Mesendoderm (in vitro differentiated cells): Measurements from ENCODE around the gene ACOX3.

ENCODE experiments used
- DNase-seq: peaks from one replicate; pipeline ENCODE4 v3.0.0; 2013
- H2AK5ac ChIP-seq: 2 replicates; pipeline ENCODE4 v1.6.1; 2013; ENCODE audit warnings: low read length, inconsistent platforms
- H2BK120ac ChIP-seq: 2 replicates; pipeline ENCODE4 v1.6.1; 2013; ENCODE audit warnings: low read depth, mild to moderate bottlenecking, low read length, moderate library complexity, mixed read lengths
- H2BK15ac ChIP-seq: replicated peaks from 2 replicates; pipeline ENCODE4 v1.6.1; 2013; ENCODE audit warnings: low read depth, mild to moderate bottlenecking, moderate library complexity
- H2BK5ac ChIP-seq: 2 replicates; pipeline ENCODE4 v1.6.1; 2013; ENCODE audit warnings: low read length, inconsistent platforms
- H3K18ac ChIP-seq: 2 replicates; pipeline ENCODE4 v1.6.1; 2013; ENCODE audit warnings: mild to moderate bottlenecking, low read length, mixed read lengths
- H3K23ac ChIP-seq: one replicate; pipeline ENCODE4 v1.6.1; 2013; ENCODE audit warnings: low read length
- H3K27ac ChIP-seq: 2 replicates; pipeline ENCODE4 v1.5.1; 2013; ENCODE audit warnings: low read depth, mild to moderate bottlenecking, inconsistent platforms, low read length, moderate library complexity
- H3K27me3 ChIP-seq: 2 replicates; pipeline ENCODE4 v1.6.1; 2013; ENCODE audit warnings: low read length, control low read depth, mild to moderate bottlenecking, inconsistent platforms; ENCODE audit not compliant: insufficient read depth, poor library complexity
- H3K36me3 ChIP-seq: 2 replicates; pipeline ENCODE4 v1.6.1; 2013; ENCODE audit warnings: low read length, inconsistent platforms; ENCODE audit not compliant: control insufficient read depth, insufficient read depth
- H3K4ac ChIP-seq: one replicate; pipeline ENCODE4 v1.6.1; 2013; ENCODE audit warnings: low read depth, mild to moderate bottlenecking, low read length, moderate library complexity
- H3K4me1 ChIP-seq: 2 replicates; pipeline ENCODE4 v1.6.1; 2013; ENCODE audit warnings: low read depth, low read length, inconsistent platforms; ENCODE audit not compliant: control insufficient read depth
- H3K4me2 ChIP-seq: 2 replicates; pipeline ENCODE4 v1.6.1; 2013; ENCODE audit warnings: low read length
- H3K4me3 ChIP-seq: 2 replicates; pipeline ENCODE4 v1.5.1; 2013; ENCODE audit warnings: mild to moderate bottlenecking, low read length
- H3K56ac ChIP-seq: one replicate; pipeline ENCODE4 v1.6.1; 2013; ENCODE audit warnings: low read length
- H3K79me1 ChIP-seq: 2 replicates; pipeline ENCODE4 v1.6.1; 2013; ENCODE audit warnings: low read length, inconsistent platforms
- H3K79me2 ChIP-seq: 2 replicates; pipeline ENCODE4 v1.6.1; 2013; ENCODE audit warnings: mild to moderate bottlenecking, low read length; ENCODE audit not compliant: control insufficient read depth, insufficient read depth
- H3K9ac ChIP-seq: 2 replicates; pipeline ENCODE4 v1.6.1; 2013; ENCODE audit warnings: low read length, inconsistent platforms
- H4K5ac ChIP-seq: one replicate; pipeline ENCODE4 v1.6.1; 2013; ENCODE audit warnings: low read length
- H4K8ac ChIP-seq: one replicate; pipeline ENCODE4 v1.6.1; 2013; ENCODE audit warnings: low read depth, mild to moderate bottlenecking, control low read depth, low read length, moderate library complexity
- WGBS: extraction: QIAGEN DNeasy Blood & Tissue Kit; methylation state at CpG from one replicate; pipeline ENCODE4 v1.1.7; 2013; ENCODE audit warnings: low lambda C conversion rate, missing lambda C conversion rate; ENCODE audit not compliant: insufficient coverage; ENCODE audit errors: extremely low coverage; 5-methylcytosine and 5-hydroxymethylcytosine counted together

The ACOX3 gene

DNA sequence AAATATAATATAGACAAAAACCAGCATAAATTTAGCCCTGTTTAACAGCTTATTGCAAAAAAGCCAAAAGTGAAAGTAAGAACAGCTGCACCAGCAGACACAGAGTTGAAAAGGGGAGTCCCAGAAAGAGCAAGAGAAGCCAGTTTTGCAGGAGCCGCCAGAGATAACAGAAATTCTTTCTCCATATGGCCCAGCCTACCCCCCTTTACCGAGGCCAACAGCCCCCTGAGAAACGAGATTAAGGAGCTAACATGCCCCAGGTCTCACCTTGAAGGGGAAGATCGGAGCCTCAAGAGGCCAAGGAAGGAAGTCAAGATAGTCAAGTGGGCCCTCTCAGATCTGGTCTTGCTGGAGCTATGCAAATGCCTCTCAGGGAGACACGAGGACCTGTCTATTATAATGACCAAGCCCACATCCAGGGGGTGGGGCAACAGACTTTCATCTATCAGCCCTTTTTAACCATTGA, 4.8 kb downstream of the ACOX3 start:
- H3K4ac ChIP-seq, result no peak overlapping the region
- no peak overlapping the region for H4K8ac ChIP-seq
- no peak overlapping the region for H2AK5ac ChIP-seq
- H3K23ac ChIP-seq, result no peak overlapping the region
- H3K56ac ChIP-seq, result peak overlapping the region; percentile 93
- no peak overlapping the region for H3K18ac ChIP-seq
- no peak overlapping the region for H4K5ac ChIP-seq
- H3K4me3 ChIP-seq, result no peak overlapping the region
- no peak overlapping the region for H2BK5ac ChIP-seq
- no peaks in the 10 kb centered on the region for H3K36me3 ChIP-seq
- peaks cover 3% of the 10 kb centered on the region for H3K4me1 ChIP-seq
- H3K27me3 ChIP-seq, result no peaks in the 10 kb centered on the region
- H3K79me1 ChIP-seq, result no peaks in the 10 kb centered on the region
- H2BK15ac ChIP-seq, result no peak overlapping the region
- H3K4me2 ChIP-seq, result no peak overlapping the region
- H3K79me2 ChIP-seq, result no peaks in the 10 kb centered on the region
- no peak overlapping the region for H2BK120ac ChIP-seq
- H3K9ac ChIP-seq, result peak overlapping the region; percentile 37
- no CpG with 5 or more reads among the region's 5 CpGs for WGBS
- H3K27ac ChIP-seq, result peak overlapping the region; percentile 70
- DNase-seq, result peak; percentile 90

- H3K79me1 ChIP-seq, result no peaks in the 10 kb centered on the region
- no peak overlapping the region for H3K4ac ChIP-seq
- DNase-seq, result no peak
- no peak overlapping the region for H2BK120ac ChIP-seq
- no peak overlapping the region for H4K5ac ChIP-seq
- H3K9ac ChIP-seq, result no peak overlapping the region
- no peak overlapping the region for H2AK5ac ChIP-seq
- H3K36me3 ChIP-seq, result no peaks in the 10 kb centered on the region
- no peak overlapping the region for H2BK5ac ChIP-seq
- H3K27ac ChIP-seq, result no peak overlapping the region
- no peaks in the 10 kb centered on the region for H3K27me3 ChIP-seq
- H3K79me2 ChIP-seq, result no peaks in the 10 kb centered on the region
- no peak overlapping the region for H2BK15ac ChIP-seq
- WGBS, result no CpG with 5 or more reads among the region's 21 CpGs
- H3K4me1 ChIP-seq, result peaks cover 3% of the 10 kb centered on the region
- H3K4me2 ChIP-seq, result no peak overlapping the region
- no peak overlapping the region for H3K4me3 ChIP-seq
- no peak overlapping the region for H3K56ac ChIP-seq
- H3K23ac ChIP-seq, result no peak overlapping the region
- no peak overlapping the region for H3K18ac ChIP-seq
- H4K8ac ChIP-seq, result no peak overlapping the region
Measured at GRCh38 chr4:8434251-8435073, 6.1 kb downstream of the ACOX3 start.

- Histone ChIP-seq H3K18ac (peak overlapping the region; percentile 25), H3K4me3 (no peak overlapping the region), H3K27ac (no peak overlapping the region), H3K4me1 (peaks cover 6% of the 10 kb centered on the region), H3K56ac (no peak overlapping the region), H2BK120ac (no peak overlapping the region), H3K9ac (no peak overlapping the region), H3K4me2 (no peak overlapping the region), H2AK5ac (no peak overlapping the region), H4K5ac (no peak overlapping the region), H4K8ac (no peak overlapping the region), H3K36me3 (no peaks in the 10 kb centered on the region), H3K4ac (no peak overlapping the region), H2BK15ac (no peak overlapping the region), H3K27me3 (no peaks in the 10 kb centered on the region), H3K79me2 (no peaks in the 10 kb centered on the region), H3K23ac (no peak overlapping the region), H3K79me1 (no peaks in the 10 kb centered on the region), H2BK5ac (no peak overlapping the region)
- no CpG with 5 or more reads among the region's 5 CpGs for WGBS
- no peak for DNase-seq
Measured at GRCh38 chr4:8433136-8433535, 7.4 kb downstream of the ACOX3 start.

GRCh38 chr4:8431553-8431952, 9.0 kb downstream of the ACOX3 start:
- Histone ChIP-seq H2AK5ac (peak overlapping the region; percentile 1), H2BK5ac (peak overlapping the region; percentile 7), H4K5ac (no peak overlapping the region), H3K18ac (no peak overlapping the region), H3K27me3 (no peaks in the 10 kb centered on the region), H3K56ac (peak overlapping the region; percentile 73), H3K4ac (no peak overlapping the region), H3K36me3 (no peaks in the 10 kb centered on the region), H3K23ac (peak overlapping the region; percentile 4), H3K4me2 (no peak overlapping the region), H3K9ac (no peak overlapping the region), H2BK15ac (no peak overlapping the region), H3K27ac (no peak overlapping the region), H4K8ac (no peak overlapping the region), H3K4me3 (no peak overlapping the region), H2BK120ac (no peak overlapping the region), H3K4me1 (peaks cover 6% of the 10 kb centered on the region), H3K79me1 (no peaks in the 10 kb centered on the region), H3K79me2 (no peaks in the 10 kb centered on the region)
- DNase-seq, result no peak
- no CpG with 5 or more reads among the region's 5 CpGs for WGBS

DNA sequence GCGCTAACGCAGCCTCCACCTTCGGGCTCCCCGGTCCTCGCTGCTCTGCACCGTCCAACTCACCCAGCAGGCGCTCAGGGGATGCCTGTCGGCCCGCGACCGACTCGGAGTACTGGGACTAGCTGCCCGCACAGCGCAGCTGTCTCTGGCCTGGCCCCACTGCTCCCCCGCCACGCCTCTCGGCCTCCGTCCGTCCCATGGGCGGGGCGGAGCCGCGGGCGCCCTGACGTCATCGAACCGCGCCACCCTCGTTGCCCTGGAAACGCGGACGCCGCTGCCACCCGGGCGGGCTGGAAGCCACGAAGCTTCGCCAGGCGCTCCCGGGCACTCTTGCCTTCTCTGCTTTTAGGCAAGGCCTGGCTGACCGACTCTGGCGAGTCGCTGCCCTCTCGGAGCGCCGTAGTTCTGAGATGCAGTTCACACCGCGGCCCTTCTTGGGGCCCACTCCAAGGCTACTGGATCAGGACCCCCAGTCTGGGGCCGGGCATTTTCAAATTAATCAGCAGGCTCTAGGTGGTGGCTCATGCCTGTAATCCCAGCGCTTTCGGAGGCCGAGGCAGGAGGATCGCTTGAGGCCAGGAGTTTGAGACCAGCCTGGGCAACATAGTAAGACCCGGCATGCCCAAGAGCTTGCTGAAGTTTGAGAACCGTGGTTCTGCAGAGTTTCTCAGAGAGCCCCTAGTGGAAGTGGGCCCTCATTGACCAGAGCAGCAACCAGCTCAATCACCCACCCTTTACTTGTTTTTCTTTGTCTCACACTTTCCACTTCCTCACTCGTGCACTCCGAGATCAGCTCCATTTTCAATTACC, 12.0 kb downstream of the ACOX3 start:
- H3K4me2 ChIP-seq, result peak overlapping the region; percentile 72
- peak overlapping the region; percentile 86 for H3K4ac ChIP-seq
- DNase-seq, result peak; percentile 93
- no peaks in the 10 kb centered on the region for H3K79me2 ChIP-seq
- H3K23ac ChIP-seq, result peak overlapping the region; percentile 85
- H3K56ac ChIP-seq, result peak overlapping the region; percentile 98
- no peaks in the 10 kb centered on the region for H3K79me1 ChIP-seq
- peak overlapping the region; percentile 85 for H3K4me3 ChIP-seq
- H4K5ac ChIP-seq, result peak overlapping the region; percentile 26
- H3K18ac ChIP-seq, result peak overlapping the region; percentile 91
- peak overlapping the region; percentile 87 for H3K27ac ChIP-seq
- peak overlapping the region; percentile 54 for H2BK120ac ChIP-seq
- H3K36me3 ChIP-seq, result no peaks in the 10 kb centered on the region
- H2BK15ac ChIP-seq, result no peak overlapping the region
- WGBS, result no CpG with 5 or more reads among the region's 56 CpGs
- peak overlapping the region; percentile 93 for H3K9ac ChIP-seq
- peak overlapping the region; percentile 69 for H4K8ac ChIP-seq
- H2BK5ac ChIP-seq, result peak overlapping the region; percentile 97
- H3K4me1 ChIP-seq, result peaks cover 6% of the 10 kb centered on the region
- no peaks in the 10 kb centered on the region for H3K27me3 ChIP-seq
- peak overlapping the region; percentile 59 for H2AK5ac ChIP-seq
